ENCODE data around the gene SRGAP2C.
"Not testable (repeated sequence)": the region's sequence is repeated elsewhere in the genome, so short reads cannot be mapped to it uniquely, and the experiment has no call there.

DNA sequence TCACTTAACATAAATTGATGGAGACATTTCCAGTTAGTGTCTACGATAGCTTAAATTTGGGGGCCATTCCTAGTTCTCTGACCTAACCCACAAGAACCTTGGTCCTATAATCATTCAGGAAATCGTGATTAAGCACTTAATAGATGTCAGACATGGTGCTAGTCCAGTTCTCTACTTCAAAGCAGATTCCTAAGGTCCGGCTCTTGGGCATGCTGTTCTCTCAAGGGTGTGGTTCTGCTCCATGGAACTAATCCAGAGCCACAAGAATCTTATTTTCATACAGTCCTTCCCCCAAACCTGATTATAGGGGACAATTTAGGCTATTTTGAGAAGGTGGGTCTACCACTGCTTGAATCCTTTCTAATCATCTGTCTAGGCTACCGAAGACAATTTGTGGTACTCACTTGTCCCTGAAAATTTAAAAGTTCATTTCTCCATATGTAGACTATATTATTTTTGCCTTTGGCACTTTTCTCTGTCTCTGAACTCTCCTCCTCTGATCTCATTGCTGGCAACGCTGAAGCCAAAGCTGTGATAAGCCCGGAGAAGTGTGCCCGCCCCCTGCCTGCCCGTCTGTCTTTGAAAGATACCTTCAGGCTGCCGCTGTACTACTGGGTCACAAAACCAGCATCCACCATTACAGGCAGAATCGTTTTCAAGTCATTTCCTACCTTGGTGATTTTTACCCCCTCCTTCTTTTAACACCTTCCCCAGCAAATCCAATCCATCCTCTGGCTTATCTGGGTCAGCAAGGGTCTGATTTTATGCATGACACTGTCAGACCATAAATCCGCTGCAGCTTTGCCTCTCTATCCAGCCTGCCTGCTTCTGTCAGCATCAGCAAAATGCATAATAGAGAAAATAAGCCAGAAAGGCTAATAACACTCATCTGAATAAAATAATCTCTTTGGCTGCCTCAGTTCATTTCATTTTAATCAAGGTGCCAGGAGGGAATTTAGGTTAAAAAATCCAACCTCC lies 133.0 kb downstream of the SRGAP2C start:
- TF ChIP-seq EZH2 (conservative IDR thresholded peaks at IDR 0.05; ENCODE audit: low read depth, low read length); NCOA2 (CRISPR knock-in tag; IDR thresholded peaks at IDR 0.05); NFKB2 (CRISPR knock-in tag; IDR thresholded peaks at IDR 0.05; ENCODE audit: borderline replicate concordance); ZFP36 (IDR thresholded peaks at IDR 0.05; ENCODE audit: borderline replicate concordance, low read depth, low read length, partially characterized antibody); POLR2A (IDR thresholded peaks at IDR 0.05; ENCODE audit: insufficient read depth in 1 of 2, low read depth in 2 of 2, low read length in 2 of 2); MAFG (CRISPR knock-in tag; IDR thresholded peaks at IDR 0.05); YY1 (IDR thresholded peaks at IDR 0.05; ENCODE audit: insufficient read depth, insufficient replicate concordance, low read depth, low read length); ZFX (CRISPR knock-in tag; IDR thresholded peaks at IDR 0.05; ENCODE audit: low read depth); GMEB2 (CRISPR knock-in tag; IDR thresholded peaks at IDR 0.05; ENCODE audit: low read depth): not testable (repeated sequence)
